ENCODE data around the gene ASIC4. TPM values are rescaled to one million over a fixed set of nuclear protein-coding genes. Genes with fewer than 3 reads are reported as not detected.

ASIC4 gene
- total and polyA plus RNA-seq, 2 of the 13 experiments (the other 11 are each of a cell fraction or from before 2014, with no cell fraction given), result 0.03 TPM; not detected in 1

- TF ChIP-seq PCBP1 (IDR thresholded peaks at IDR 0.05; ENCODE audit: borderline replicate concordance, low read depth, low read length) (no peak), ETV6 (CRISPR knock-in tag; conservative IDR thresholded peaks at IDR 0.05) (no peak), ZNF18 (CRISPR knock-in tag; IDR thresholded peaks at IDR 0.05; ENCODE audit: insufficient replicate concordance) (no peak), HNRNPK (IDR thresholded peaks at IDR 0.05; ENCODE audit: low read depth, low read length, poor library complexity, severe bottlenecking) (no peak), ZNF552 (CRISPR knock-in tag; IDR thresholded peaks at IDR 0.05; ENCODE audit: borderline replicate concordance) (no peak), ZBTB33 (CRISPR knock-in tag; IDR thresholded peaks at IDR 0.05) (no peak), ZNF605 (CRISPR knock-in tag; IDR thresholded peaks at IDR 0.05) (no peak), ZNF782 (CRISPR knock-in tag; IDR thresholded peaks at IDR 0.05; ENCODE audit: borderline replicate concordance) (no peak)
- TF ChIP-seq, protein P1, sequence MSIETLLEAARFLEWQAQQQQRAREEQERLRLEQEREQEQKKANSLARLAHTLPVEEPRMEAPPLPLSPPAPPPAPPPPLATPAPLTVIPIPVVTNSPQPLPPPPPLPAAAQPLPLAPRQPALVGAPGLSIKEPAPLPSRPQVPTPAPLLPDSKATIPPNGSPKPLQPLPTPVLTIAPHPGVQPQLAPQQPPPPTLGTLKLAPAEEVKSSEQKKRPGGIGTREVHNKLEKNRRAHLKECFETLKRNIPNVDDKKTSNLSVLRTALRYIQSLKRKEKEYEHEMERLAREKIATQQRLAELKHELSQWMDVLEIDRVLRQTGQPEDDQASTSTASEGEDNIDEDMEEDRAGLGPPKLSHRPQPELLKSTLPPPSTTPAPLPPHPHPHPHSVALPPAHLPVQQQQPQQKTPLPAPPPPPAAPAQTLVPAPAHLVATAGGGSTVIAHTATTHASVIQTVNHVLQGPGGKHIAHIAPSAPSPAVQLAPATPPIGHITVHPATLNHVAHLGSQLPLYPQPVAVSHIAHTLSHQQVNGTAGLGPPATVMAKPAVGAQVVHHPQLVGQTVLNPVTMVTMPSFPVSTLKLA (IDR thresholded peaks at IDR 0.05), result no peak
- TF ChIP-seq, protein P2, sequence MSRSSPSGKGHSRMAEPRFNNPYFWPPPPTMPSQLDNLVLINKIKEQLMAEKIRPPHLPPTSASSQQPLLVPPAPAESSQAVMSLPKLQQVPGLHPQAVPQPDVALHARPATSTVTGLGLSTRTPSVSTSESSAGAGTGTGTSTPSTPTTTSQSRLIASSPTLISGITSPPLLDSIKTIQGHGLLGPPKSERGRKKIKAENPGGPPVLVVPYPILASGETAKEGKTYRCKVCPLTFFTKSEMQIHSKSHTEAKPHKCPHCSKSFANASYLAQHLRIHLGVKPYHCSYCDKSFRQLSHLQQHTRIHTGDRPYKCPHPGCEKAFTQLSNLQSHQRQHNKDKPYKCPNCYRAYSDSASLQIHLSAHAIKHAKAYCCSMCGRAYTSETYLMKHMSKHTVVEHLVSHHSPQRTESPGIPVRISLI (CRISPR knock-in tag; IDR thresholded peaks at IDR 0.05; ENCODE audit: borderline replicate concordance), result no peak
Measured at GRCh38 chr2:219538956-219539788, 24.9 kb downstream of the ASIC4 start (continued).

Measured in HepG2 (cell line).